ENCODE results near the gene APOA5. TPM values are rescaled to one million over a fixed set of nuclear protein-coding genes. Genes with fewer than 3 reads are reported as not detected.

The APOA5 gene
- not detected in 2 replicates for polyA plus RNA-seq (2011; rRNA removed)
- not detected in 2 replicates for polyA plus RNA-seq (2012; cell fraction: cytosol; rRNA removed)
- polyA plus RNA-seq (2012; cell fraction: nucleus; rRNA removed) = not detected in 2 replicates
- not detected in 3 replicates for polyA plus RNA-seq (2017; fragmentation: RNase III; extraction: RNeasy Plus Mini Kit Qiagen cat#74134 plus additional on column Dnase treatment)
- not detected in 2 replicates for polyA minus RNA-seq (2011; rRNA and poly(A)+ RNA removed)

GRCh38 chr11:116791813-116792143 is at the start of gene APOA5:
TSS of gene APOA5 (minus strand) at chr11:116791879. CDS start at chr11:116791860, 19 bp downstream.
- ATAC-seq (no peak), DNase-seq (ENCODE audit: low read depth in 1 of 2, low spot score in 1 of 2) (no peak), FAIRE-seq (no peak)
- ChIA-PET POLR2A (interaction anchor here (0.6 to 2.2 kb wide), 3 partner anchors 44 to 440 kb away, joined by 3 to 10 read pairs (median 3); partner anchors contain the start of genes PCSK7 and RNF214), CTCF (interaction anchor here (0.5 to 8.8 kb wide), 30 partner anchors 8 to 439 kb away, joined by 3 to 114 read pairs (median 4); partner anchors contain the start of genes APOA1, APOC3 and PAFAH1B2)
- H3K4me2 ChIP-seq = peak within 1 kb of the TSS; percentile 73
- no peak within 1 kb of the TSS for H3K4me3 ChIP-seq
- WGBS (ENCODE audit: missing lambda C conversion rate) = 77% methylated on average over 6 of the region's 7 CpGs
- peak within 1 kb of the TSS; percentile 26 to 66; a peak in 2 of 6 replicates for H3K27ac ChIP-seq
- peaks cover 8% of the 10 kb centered on the region; the same call in 1 of the 3 replicates for H3K4me1 ChIP-seq
- no peaks in the 10 kb centered on the region for H3K9me3 ChIP-seq
- TF ChIP-seq POLR2AphosphoS2 (conservative IDR thresholded peaks at IDR 0.05; ENCODE audit: low read length) (no peak), JUN (IDR thresholded peaks at IDR 0.05) (no peak), ELK1 (IDR thresholded peaks at IDR 0.05; ENCODE audit: low read depth, low read length) (no peak), JUNB (IDR thresholded peaks at IDR 0.05) (no peak), SMC3 (IDR thresholded peaks at IDR 0.05) (no peak), CHD4 (IDR thresholded peaks at IDR 0.05; ENCODE audit: borderline replicate concordance) (no peak), SREBF2 (IDR thresholded peaks at IDR 0.05) (no peak), HOXB13 (CRISPR knock-in tag; IDR thresholded peaks at IDR 0.05; ENCODE audit: low read depth) (no peak), GATA3 (IDR thresholded peaks at IDR 0.05; ENCODE audit: borderline replicate concordance) (no peak), HEYL (CRISPR knock-in tag; IDR thresholded peaks at IDR 0.05) (no peak), HOXA7 (CRISPR knock-in tag; IDR thresholded peaks at IDR 0.05) (no peak), MYC (IDR thresholded peaks at IDR 0.05; ENCODE audit: borderline replicate concordance, low read length) (no peak), USF2 (IDR thresholded peaks at IDR 0.05) (no peak), NR3C1 (IDR thresholded peaks at IDR 0.05) (no peak)

GRCh38 chr11:116840746-116841296 is 49.1 kb upstream of the APOA5 start:
- no peaks in the 10 kb centered on the region for H3K4me1 ChIP-seq
- WGBS (ENCODE audit: missing lambda C conversion rate) = 76% methylated on average over 5 of the region's 9 CpGs
- DNase-seq (ENCODE audit: low read depth in 1 of 2, low spot score in 1 of 2) (no peak), FAIRE-seq (no peak), ATAC-seq (no peak)
- no peak overlapping the region for H3K27ac ChIP-seq
- ChIA-PET CTCF (interaction anchor here (1.2 to 1.8 kb wide), 2 partner anchors 12 to 19 kb away, joined by 3 to 4 read pairs; no protein-coding TSS in a partner anchor), POLR2A (no interaction called here)
- no peak overlapping the region for H3K4me2 ChIP-seq
- H3K9me3 ChIP-seq = no peaks in the 10 kb centered on the region
- no peak for TF ChIP-seq ZC3H11A (IDR thresholded peaks at IDR 0.05)
- TF ChIP-seq MAZ (IDR thresholded peaks at IDR 0.05; ENCODE audit: borderline replicate concordance, low read depth, low read length) = no peak
- TF ChIP-seq RAD21 (conservative IDR thresholded peaks at IDR 0.05 in 1 of 2, IDR thresholded peaks at IDR 0.05 in 1 of 2) = no peak
- no peak for TF ChIP-seq HOXB5 (CRISPR knock-in tag; IDR thresholded peaks at IDR 0.05)
- no peak for TF ChIP-seq HMGXB4 (CRISPR knock-in tag; IDR thresholded peaks at IDR 0.05; ENCODE audit: borderline replicate concordance)
- TF ChIP-seq MAX (IDR thresholded peaks at IDR 0.05) = no peak
- no peak for TF ChIP-seq NFE2L2 (conservative IDR thresholded peaks at IDR 0.05; ENCODE audit: low read length)
- no peak for TF ChIP-seq ZFP36 (IDR thresholded peaks at IDR 0.05; ENCODE audit: borderline replicate concordance, partially characterized antibody)
- H3K4me3 ChIP-seq = no peak overlapping the region
